ENCODE data around the gene TRAPPC3L. TPM values are rescaled to one million over a fixed set of nuclear protein-coding genes. Genes with fewer than 3 reads are reported as not detected.

TRAPPC3L gene
- 0.22 TPM for total RNA-seq

DNA sequence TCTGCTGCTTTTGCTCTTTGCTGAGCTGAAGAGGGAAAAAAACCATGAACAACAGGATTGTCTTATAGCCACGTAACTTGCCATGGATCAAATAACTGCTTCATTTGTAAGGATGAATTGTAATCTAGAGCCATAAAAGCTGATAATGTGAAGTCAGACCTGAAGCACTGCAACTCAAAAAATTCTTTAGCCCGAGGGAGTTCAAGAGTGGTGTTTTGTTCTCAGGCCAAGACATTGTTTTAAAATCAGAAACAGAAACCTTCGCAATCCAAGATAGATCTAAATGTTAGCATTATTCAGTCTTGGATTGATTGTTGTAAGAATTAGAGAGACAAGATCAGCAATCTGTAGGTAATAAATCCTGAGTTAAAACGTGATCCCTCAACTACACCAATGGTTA, at the start of gene TRAPPC3L:
Gene TRAPPC3L, minus strand, starts transcription at position 34 of the 400 bp plus-strand sequence. CDS start 170 bp downstream, outside the sequence.
- ATAC-seq (no peak), DNase-seq (ENCODE audit: low spot score) (no peak)
- intact Hi-C loops (cut with DNase I), result no loop called here

DNA sequence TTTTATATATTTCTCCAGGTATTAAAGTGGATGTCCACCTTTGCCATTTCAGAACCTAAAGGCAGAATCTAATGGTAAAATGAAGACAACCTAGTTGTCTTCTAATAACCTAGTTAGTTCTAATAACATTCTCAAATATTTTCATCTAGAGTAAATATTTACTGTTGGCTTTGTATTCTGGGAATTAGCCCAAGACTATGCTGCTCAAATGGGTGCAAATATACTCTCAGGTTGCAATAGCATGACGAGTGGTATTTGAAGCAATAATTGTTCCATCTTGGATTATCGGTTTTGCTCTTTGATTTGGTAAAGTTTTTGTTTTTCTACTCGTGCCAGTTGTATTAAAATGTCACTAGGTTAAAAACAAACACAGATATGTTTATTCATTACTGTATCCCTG, 49.8 kb upstream of the TRAPPC3L start:
- intact Hi-C loops (cut with DNase I), result no loop called here
- no peak for ATAC-seq

DNA sequence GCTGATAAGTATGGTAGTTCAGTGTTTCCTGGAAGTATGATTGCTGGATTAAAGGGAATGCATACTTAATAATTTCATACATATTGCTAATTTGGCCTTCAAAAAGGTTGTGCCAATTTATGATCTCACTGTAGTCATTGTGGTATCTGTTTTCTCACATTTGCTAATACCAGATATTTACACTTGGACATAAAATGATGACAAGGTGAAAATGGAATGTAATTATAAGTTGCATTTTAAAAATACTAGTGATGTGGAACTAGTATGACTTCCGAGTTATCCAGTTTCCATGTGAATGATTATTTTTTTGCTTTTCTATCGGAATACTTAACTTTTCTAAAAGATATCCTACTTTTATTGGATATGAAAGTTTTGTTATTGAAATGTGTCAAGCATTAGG, 41.3 kb upstream of the TRAPPC3L start:
- ATAC-seq, result no peak
- intact Hi-C loops (cut with DNase I), result no loop called here
- DNase-seq (ENCODE audit: low spot score), result no peak

More for the DNA sequence above, 49.8 kb upstream of the TRAPPC3L start:
- DNase-seq (ENCODE audit: low spot score), result no peak

DNA sequence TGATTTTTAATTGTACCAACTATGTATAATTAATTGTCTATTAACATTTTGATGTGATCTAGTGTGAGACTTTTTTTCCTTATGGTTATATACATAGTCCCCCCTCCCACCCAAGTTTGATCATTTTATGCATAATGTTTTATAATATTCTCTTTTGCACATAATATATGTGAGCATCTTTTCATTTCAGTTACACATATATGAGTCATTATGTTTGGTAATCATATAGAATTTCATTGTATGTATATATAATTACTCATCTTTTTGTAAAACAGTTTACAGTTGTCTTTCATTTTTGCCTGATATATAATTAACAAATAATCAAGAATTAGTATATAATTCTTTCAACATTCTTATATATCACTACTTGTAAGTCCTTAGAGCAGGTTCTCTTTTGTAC, 40.8 kb upstream of the TRAPPC3L start:
- intact Hi-C loops (cut with DNase I), result no loop called here
- no peak for ATAC-seq
- DNase-seq (ENCODE audit: low spot score), result no peak

DNA sequence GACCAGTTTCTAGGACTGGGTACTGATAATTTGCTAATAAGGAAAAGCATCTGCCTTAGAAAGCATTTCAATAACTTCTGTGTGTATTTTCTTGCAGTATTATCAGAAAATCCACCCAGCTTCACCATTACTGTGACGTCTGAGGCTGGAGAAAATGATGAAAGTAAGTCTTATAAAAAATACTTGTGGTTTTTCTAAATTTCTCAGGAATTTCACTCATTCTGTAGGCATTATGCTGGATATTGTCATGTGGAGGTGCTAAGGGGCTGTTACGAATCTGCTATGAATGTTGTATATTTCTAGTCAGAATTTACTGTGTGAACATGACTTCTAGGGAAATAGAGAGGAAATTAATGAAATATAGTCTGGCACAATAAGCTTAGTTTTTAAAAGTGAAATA, 34.7 kb upstream of the TRAPPC3L start:
- intact Hi-C loops (cut with DNase I), result no loop called here

DNA sequence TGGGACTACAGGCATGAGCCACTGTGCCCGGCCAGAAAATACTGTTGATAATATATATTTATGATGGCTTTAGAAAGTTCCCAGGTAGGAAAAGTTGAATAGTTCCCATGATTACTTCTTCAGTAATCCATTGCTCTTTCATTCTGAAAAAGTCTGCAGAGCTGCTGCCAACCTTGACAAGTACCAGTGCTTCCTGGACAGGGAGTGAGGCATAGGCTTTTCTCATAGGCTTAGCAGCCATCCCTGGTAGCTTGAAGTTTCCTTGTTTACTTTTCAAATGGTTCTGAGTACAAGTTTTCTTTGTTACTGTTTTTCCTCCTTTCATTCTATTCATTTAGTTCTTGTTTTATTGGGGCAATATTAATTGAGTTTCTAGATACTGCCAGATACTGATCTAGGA, 33.7 kb upstream of the TRAPPC3L start:
- ATAC-seq (no peak), DNase-seq (ENCODE audit: low spot score) (no peak)
- intact Hi-C loops (cut with DNase I), result no loop called here

More for the DNA sequence above, 34.7 kb upstream of the TRAPPC3L start:
- DNase-seq (ENCODE audit: low spot score) (no peak), ATAC-seq (no peak)

DNA sequence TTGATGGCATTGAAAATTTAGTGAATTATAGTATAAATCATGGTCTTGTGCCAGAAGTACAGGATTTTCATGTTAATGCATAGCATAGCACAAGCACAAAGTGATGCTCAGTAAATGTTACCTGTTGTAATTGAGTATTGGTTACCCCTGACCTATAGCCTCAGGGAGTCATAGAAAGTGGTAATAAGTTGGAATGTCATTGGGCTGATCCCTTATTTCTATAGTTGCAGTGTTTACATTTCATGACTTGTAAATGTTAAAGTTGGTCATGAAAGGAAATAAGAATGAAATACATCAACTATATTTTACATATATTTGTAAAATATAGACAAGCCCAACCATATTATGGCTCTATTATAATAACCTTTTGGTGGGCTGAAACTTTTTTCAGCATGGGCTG, 32.9 kb upstream of the TRAPPC3L start:
- no peak for DNase-seq (ENCODE audit: low spot score)
- no peak for ATAC-seq
- intact Hi-C loops (cut with DNase I), result no loop called here

DNA sequence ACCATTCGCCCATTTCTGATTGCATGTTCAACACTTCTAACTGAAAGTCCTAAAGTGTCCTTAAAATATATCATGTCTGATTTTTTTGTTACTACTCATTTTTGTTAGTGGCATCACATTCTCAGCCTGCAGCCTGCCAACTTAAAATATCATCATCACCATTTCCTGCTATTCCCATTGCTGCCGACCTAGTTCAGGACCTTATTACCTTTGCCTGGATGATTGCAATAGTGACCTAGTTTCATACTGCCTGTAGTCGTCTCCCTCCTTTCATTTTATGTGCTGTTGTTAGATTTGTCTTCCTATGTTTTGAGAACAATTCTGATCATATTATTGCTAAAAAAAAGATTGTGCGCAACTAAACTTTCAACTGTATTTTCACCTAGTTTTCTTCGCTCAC, 32.0 kb upstream of the TRAPPC3L start:
- no peak for DNase-seq (ENCODE audit: low spot score)
- intact Hi-C loops (cut with DNase I), result no loop called here
- no peak for ATAC-seq

DNA sequence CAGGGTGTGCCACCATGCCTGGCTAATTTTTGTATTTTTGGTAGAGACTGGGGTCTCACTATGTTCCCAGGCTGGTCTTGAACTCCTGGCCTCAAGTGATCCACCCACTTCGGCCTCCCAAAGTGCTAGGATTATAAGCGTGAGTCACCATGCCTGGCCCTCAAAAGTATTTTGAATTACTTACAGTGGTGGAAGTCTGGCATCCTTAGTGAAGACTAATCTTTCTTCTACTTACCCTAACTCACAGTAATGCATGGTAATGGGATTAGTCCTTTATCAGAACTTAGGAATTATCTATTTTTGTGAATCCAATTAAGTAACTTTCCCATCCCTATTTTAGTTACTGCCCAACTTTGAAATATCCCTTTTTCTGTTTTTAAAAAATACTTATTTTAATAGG, 29.7 kb upstream of the TRAPPC3L start:
- DNase-seq (ENCODE audit: low spot score), result no peak
- intact Hi-C loops (cut with DNase I), result no loop called here
- ATAC-seq, result no peak

DNA sequence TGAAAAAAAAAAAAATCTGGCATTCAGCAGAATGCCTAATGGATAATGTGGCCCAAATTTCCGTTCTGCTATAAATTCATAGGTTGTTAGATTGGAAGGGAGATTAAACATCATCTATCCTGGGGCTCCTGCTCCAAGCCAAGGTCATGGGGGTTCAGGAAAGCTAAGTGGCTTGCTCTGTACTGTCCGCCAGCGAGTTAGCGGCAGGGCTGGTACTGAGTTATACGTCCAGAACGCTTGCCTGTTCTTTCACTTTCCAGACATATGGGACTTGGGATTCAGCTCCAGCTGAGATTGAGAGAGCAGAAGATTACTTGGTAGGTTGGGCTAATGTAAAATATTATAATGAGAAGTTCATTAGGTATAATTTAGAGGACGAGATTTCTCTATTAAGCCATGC, 26.7 kb upstream of the TRAPPC3L start:
- no peak for ATAC-seq
- DNase-seq (ENCODE audit: low spot score), result no peak
- intact Hi-C loops (cut with DNase I), result loop anchor here (5.0 kb wide), 1 partner anchor 295 kb away; the partner anchor contains the start of gene TSPYL1

DNA sequence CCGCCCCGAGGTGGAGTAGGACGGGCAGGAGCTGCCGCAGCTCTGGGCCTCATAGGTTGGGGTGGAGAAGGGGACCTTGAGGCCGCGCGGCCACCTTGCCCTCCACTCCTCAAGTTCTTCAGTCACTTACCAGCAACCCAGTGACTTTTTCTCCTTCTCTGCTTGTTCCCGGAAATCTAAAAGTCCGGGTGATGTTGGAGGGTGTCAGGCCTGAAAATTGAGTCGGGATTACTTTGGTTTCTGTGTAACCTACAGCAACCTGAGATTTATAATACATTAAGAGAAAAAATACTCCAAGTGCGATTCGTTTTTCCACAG, 26.2 kb upstream of the TRAPPC3L start:
- DNase-seq (ENCODE audit: low spot score) (no peak), ATAC-seq (peak; percentile 40)
- intact Hi-C loops (cut with DNase I), result loop anchor here (5.0 kb wide), 1 partner anchor 294 kb away; the partner anchor contains the start of gene TSPYL1

DNA sequence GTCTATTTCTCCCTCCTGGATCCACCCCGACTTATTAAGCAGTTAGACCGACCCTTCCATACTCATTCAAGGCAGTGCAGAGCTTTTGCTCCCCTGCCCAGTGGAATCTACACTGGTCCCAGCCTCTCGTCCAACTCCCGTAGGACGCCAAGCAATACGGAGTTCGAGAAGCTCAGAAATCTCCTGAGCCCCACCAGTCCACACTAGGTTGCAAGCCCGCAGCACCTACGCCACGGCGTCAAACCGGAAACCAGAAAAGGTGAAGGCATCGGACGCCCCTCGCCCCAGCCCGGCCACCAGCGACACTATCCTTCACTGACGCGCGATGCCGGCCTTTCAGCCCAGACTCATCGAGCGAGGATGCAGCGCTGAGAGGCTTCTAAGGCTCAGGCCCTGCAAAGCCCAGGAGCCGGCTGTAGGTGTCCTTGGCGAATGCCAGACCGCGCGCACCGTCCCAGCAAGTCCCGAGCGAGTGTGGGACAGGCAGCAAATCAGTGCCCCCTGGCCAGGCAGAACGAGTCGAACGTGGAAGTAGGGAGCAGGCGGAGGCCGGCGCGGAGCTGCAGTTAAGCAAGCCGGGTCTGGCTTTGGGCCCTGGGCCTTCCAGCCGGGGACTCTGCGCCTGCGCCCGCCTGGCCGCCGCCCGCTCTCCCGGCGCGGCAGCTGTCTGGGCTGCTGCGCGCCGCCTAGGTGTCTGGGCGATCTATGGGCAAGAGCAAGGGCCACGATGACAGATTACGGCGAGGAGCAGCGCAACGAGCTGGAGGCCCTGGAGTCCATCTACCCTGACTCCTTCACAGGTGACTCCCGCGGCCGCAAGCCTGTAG, 25.6 kb upstream of the TRAPPC3L start, which contains the start of gene RWDD1:
Gene RWDD1, plus strand, starts transcription at position 649 of the 827 bp plus-strand sequence. Its CDS starts 79 bp downstream, at position 728.
- intact Hi-C loops (cut with DNase I), result loop anchor here (5.0 kb wide), 1 partner anchor 294 kb away; the partner anchor contains the start of gene TSPYL1
- peak; percentile 99 for ATAC-seq
- peak; percentile 98 for DNase-seq (ENCODE audit: low spot score)

DNA sequence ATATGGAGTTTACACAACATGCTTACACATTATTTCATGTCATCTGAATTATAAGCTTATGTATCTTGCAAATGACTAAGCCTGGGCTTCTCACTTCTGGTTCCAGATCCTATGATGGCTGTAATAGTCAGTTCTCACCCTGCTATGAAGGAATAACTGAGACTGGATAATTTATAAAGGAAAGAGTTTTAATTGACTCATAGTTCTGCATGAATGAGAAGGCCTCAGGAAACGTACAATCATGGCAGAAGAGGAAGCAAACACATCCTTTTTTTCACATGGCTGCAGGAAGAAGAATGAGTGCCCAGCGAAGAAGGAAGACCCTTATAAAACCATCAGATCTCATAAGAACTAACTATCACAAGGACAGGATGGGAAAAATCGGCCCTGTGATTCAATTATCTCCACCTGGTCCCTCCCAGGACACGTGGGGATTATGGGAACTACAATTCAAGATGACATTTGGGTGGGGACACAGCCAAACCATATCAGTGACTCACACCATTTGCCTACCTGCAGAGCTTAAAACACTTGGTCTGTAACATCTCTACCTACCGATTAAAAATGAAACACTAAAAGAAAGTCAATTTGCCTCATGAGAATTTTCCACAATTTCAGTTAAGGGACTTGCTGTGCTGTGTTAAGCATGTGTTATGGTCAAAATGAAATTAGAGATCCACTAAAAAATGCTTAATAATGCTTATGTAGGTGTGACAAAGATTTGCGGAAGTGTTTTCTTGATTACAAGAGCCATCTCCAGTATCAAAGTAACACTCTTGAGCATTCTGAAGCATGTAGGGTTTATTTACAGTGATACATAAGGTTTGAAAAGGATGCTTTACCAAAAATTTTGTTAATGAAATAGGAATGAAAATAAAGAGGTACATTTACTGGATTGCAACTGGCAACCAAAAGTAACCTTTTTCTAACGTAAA, 23.6 kb upstream of the TRAPPC3L start:
- DNase-seq (ENCODE audit: low spot score) (no peak), ATAC-seq (no peak)
- intact Hi-C loops (cut with DNase I), result no loop called here

DNA sequence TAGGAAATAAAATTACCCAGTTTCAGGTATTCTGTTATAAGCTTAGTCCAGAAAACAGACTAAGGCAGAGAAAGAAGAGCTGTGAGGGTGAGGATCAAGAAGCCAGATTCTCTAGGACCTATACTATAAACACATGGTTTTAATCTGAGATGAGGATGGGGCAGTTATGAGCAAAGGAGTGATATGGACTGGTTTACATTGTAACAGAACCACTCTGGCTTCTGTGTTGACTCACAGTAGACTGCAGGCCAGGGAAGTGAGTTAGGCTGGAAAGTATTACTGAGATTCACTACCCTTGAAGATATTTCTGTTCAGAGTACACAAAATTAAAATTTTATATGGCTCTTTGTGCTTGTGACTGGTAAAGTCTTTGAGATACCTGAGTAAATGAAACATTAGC, 22.6 kb upstream of the TRAPPC3L start:
- DNase-seq (ENCODE audit: low spot score) (no peak), ATAC-seq (no peak)
- intact Hi-C loops (cut with DNase I), result no loop called here

DNA sequence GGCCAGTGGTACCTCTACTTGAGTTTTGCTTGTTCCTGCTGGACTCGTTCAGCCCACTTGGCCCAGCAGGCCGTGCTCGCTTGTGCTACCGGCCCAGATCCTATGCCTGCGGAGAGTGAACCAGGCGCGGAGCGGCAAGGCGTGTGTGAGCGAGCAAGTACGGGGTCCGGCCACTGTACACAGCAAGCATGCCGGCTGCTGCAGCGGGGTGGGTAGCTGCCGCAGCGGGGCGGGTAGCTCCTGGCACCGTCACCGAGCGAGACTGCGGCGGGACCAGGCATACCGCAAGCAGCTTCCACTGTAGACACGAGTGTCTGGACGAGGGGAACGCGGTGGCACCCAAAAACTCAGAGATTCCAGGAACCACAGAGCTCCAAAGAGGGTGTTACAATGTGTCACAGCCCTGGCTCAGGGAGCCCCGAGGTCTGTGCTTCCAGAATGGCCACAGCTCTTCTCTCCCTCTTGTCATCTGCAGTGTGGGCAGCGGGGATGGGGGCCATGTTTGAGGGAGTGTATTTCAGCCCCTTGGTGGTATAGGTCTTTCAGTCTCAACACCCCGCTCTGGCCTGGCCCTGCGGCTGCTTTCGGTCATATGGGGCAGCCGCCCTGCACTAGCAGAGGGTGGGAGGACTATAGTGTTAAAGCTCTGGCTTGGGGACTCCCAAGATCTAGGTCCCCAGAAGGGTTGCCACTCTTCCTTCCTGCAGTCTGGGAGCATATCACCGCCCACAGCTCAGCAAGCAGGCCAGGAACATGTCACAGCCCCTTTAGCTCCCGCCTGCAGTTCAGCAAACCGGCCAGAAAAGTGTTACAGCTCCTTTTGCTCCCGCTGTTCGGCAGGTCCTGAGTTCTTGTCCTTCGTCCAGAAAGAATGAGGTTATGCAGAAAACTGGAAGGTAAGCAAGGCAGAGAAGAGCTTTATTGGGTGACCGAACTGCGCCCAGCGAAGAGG, 19.7 kb upstream of the TRAPPC3L start:
- ATAC-seq (peak; percentile 70), DNase-seq (ENCODE audit: low spot score) (peak; percentile 57)
- intact Hi-C loops (cut with DNase I), result no loop called here

DNA sequence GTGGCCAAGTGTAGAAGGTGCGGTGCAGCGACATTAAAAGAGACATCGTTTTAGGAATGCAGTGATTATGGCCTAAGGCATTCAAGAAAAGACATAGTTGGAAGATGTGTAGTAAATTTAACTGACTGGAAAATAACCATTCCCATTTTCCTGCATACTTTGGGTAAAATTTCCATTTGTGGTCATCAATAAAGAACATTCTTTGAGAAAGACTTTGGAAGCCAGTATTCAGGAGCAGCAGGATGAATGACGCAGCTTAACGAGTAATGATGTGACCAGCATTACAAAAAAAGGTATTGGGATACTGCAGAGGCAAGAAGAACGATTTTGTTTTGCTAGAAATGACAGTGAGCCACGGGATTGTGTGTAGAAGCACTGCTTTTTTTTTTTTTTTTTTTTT, 18.8 kb upstream of the TRAPPC3L start:
- DNase-seq (ENCODE audit: low spot score) (no peak), ATAC-seq (no peak)
- intact Hi-C loops (cut with DNase I), result no loop called here

DNA sequence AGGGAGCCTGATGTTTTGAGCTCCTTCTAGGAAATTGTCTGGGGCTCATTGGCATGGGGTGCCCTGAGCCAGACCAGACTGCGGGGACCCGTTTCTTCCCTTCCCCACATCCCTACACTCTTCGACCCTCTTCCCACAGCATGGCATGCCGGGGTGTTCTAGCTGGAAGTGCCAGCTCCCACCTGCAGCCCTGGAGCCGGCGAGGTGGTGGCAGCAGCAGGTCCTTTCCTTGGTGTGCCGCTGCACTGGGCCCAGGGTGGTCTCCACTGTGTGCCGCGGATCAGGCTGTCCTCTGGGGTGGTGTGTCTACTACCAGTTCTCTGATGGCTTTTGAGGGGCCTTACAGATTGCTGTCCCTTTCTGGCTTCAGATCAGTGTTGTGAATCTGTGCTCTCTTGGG, 18.3 kb upstream of the TRAPPC3L start:
- ATAC-seq, result no peak
- intact Hi-C loops (cut with DNase I), result no loop called here
- DNase-seq (ENCODE audit: low spot score), result no peak

DNA sequence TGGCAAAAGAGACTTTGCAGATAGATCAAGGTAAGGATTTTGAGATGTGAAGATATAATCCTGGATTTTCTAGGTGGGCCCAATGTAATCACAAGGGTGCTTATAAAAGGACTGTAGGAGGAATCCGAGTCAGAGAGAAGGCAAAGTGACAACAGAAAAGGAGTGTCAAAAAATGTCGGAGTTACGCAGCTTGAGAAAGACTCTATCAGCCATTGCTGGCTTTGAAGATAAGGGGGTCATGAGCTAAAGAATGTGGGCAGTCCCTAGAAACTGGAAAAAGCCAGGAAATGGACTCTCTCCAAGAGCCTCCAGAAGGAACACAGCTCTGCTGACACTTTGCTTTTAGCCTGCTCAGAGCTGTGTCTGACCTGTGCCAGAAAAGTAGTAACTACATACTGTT, 17.1 kb upstream of the TRAPPC3L start:
- ATAC-seq (no peak), DNase-seq (ENCODE audit: low spot score) (no peak)
- intact Hi-C loops (cut with DNase I), result no loop called here

DNA sequence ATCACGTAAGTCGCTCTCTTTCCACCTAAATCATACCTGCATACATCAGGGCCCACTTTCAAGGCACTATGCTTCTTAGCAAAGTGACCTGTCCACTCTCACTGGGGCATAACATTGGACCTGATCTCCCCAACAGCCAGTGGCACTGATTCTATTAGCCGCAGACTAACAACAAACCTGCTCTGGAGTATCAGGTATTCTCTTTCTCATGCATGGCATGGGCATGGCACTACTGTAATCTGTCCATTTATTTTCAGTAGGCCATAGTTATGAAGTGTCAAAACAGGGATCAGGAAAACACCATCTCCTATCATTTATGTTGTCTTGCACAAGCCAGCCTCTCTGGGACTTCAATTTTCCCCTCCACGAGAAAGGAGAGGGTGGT, 16.5 kb upstream of the TRAPPC3L start:
- intact Hi-C loops (cut with DNase I), result no loop called here
- ATAC-seq (no peak), DNase-seq (ENCODE audit: low spot score) (no peak)

All from sciatic nerve (tissue), 2 donors.